NCI-H2196 treated with DMSO at 0.1 percent for 48 hours (cell line): ENCODE measurements around the gene ARID1B.
"Not testable (repeated sequence)": the region's sequence is repeated elsewhere in the genome, so short reads cannot be mapped to it uniquely, and the experiment has no call there.

Experiments
- DNase-seq: peaks from one replicate; lab custom pipeline; 2025; ENCODE audit not compliant: unreplicated experiment; lab: John Stamatoyannopoulos, UW

ARID1B gene

DNA sequence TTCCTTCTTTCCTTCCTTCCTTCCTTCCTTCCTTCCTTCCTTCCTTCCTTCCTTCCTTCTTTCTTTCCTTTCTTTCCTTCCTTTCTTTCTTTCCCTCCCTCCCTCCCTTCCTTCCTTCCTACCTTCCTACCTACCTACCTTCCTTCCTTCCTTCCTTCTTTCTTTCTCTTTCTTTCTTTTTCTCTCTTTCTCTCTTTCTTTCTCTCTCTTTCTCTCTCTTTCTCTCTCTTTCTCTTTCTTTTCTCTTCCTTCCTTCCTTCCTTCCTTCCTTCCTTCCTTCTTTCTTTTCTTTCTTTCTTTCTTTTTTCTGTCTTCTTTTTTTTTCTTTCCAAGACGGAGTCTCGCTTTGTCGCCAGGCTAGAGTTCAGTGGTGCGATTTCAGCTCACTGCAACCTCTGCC lies 262.5 kb downstream of the ARID1B start:
- not testable (repeated sequence) for DNase-seq

DNA sequence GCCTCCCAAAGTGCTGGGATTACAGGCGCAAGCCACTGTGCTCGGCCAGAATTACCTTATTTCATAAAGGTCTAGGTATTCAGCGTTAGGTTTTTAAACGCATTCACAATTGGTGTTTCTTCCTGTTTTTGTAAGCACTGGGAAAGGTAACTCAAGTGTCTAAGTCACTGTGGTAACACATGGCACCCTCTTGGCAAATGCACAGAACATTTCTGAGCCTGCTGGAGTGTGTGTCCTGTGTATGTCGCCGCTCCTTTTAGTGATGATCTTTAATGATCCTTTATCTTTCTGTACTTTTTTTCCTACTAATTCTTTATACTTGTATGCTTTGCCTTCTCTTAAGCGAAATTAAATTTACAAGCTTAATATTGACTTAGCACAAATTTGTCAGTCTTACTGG lies 263.0 kb downstream of the ARID1B start:
- no peak for DNase-seq

DNA sequence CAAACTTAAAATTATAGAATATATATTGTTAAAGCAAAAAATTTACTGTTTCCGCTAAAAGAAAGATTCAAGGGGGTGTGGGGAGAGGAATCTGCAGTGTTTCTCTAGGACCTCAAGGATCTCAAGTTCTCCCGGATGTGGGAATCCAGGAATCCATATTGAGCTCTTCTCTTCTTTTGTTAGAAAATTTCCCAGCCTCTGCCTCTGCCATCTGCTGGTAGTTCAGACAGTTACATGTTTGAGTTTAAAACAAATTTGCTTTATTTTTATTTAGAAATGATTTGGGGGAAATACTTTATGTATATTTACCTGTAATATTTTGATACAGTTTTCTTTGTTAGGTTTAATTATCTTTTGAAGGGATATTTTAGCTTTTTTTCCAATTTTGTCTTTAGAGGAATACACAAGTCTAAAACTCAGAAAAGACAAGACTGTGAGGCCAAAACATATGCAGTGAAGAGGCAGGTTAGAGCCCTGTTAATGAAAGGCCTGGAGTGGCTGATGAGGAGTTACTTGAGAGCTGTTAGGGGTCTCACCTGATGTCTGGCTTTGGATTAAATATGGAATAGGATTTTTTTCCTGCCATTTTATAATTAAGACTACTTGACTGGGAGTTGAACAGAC lies 268.8 kb downstream of the ARID1B start:
- no peak for DNase-seq

GRCh38 chr6:157046776-157047175 lies 269.6 kb downstream of the ARID1B start:
- DNase-seq: no peak

- DNase-seq: no peak
Observed at GRCh38 chr6:157047328-157047727, 270.1 kb downstream of the ARID1B start.

- DNase-seq: no peak
Observed at GRCh38 chr6:157047951-157048350, 270.8 kb downstream of the ARID1B start.

DNA sequence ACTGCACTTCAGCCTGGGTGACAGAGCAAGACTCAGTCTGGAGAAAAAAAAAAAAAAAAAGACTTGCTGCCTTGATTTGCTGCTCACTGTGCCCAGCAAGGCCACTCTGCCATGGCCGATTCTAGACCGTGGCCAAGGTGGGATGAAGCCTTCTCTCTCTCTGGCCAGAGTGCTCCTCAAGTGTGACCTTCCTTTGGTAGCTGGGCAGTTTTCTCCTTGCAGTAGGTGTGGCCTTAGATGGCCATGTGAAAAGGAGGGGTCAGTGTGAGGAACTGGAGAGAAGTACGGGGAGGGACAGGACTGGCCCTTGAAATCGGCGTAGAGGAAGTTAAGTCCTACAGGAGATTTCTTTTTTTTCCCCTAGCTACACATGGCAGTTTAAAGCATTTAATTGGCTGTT lies 272.0 kb downstream of the ARID1B start:
- no peak for DNase-seq

GRCh38 chr6:157050537-157051265 lies 273.5 kb downstream of the ARID1B start:
- DNase-seq: no peak

DNA sequence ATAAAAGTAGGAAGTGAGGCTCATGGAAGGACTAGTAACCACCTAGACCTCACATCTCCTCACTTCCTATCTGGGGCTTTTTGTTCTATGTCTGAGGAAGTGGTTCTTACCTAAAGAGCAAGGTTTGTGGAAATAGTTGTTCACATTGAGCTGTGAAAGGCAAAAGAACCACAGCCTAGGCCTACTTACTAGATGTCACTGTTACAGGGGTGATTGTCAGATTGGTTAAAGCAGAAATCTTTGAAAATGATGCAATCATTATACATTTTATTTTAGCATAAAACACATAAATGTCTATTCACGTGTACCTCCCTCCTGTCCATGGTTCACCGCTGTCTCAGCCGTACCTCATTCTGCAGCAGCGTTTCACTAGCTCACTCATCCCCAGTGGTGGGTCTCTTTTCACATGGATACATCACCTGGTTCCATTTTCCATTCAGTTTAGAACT lies 277.4 kb downstream of the ARID1B start:
- DNase-seq: no peak

GRCh38 chr6:157055863-157056262 lies 278.7 kb downstream of the ARID1B start:
- no peak for DNase-seq

GRCh38 chr6:157056275-157056674 lies 279.1 kb downstream of the ARID1B start:
- no peak for DNase-seq

DNA sequence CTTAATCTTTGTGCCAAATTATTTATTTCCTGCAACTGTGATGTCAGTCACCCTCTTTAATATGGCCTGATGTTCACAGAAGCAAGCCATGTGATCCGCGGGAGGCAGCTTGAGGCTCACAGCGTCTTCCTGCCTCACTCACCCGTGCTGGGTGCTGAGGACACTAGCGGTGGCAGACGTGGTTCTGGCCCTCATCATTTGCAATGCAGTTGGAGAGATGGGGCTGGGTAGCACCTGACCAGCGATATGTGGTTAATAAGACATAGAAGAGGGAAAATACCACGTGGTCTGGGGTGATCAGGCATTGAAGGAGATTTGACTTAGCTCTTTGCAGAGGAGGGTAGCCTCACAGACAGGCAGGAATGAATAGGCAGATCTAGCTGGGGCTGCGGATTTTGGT lies 281.4 kb downstream of the ARID1B start:
- no peak for DNase-seq

GRCh38 chr6:157059781-157060180 lies 282.6 kb downstream of the ARID1B start:
- no peak for DNase-seq

- no peak for DNase-seq
Observed at GRCh38 chr6:157060440-157060952, 283.3 kb downstream of the ARID1B start.

- no peak for DNase-seq
Observed at GRCh38 chr6:157061770-157062594, 284.8 kb downstream of the ARID1B start.

GRCh38 chr6:157063176-157063905 lies 286.2 kb downstream of the ARID1B start:
- no peak for DNase-seq

DNA sequence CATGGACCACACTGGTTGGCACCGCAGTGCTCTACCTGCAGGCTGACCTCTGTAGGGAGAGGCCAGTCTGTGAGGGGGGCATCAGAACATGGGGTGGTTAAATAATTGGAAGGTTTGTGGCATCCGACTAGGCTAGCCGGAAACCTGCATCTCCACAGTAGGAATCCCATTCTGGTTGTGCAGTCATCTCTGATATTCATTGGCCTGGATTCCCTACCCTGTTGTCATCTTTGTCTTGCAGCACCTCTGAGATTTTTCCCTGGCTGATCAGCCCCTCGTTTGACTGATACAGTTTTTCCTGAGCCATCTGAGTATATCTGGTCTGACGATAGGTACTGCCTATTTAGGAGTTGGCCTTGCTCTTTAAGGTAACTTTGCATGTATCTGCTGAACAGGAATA lies 286.7 kb downstream of the ARID1B start:
- no peak for DNase-seq

DNA sequence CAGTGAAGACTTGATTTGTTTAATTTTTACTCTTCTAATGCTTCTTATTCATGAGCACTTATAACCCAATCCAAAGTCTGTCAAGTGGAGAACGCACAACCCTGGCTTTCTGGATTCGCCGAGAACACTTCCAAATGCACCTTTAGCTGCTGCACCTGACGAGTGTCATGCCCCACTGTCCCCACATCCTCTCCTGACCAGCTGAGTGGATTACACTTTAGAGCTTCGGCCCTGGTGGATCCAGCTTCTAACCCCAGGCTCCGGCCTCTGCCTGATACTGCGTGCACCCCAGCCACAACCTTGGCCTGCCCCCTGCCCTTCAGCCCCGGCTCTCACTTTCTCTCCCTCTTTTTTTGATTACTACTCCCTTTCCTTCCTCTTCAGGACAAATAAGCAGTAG lies 287.3 kb downstream of the ARID1B start:
- no peak for DNase-seq

- no peak for DNase-seq
Observed at GRCh38 chr6:157065366-157065765, 288.2 kb downstream of the ARID1B start.

DNA sequence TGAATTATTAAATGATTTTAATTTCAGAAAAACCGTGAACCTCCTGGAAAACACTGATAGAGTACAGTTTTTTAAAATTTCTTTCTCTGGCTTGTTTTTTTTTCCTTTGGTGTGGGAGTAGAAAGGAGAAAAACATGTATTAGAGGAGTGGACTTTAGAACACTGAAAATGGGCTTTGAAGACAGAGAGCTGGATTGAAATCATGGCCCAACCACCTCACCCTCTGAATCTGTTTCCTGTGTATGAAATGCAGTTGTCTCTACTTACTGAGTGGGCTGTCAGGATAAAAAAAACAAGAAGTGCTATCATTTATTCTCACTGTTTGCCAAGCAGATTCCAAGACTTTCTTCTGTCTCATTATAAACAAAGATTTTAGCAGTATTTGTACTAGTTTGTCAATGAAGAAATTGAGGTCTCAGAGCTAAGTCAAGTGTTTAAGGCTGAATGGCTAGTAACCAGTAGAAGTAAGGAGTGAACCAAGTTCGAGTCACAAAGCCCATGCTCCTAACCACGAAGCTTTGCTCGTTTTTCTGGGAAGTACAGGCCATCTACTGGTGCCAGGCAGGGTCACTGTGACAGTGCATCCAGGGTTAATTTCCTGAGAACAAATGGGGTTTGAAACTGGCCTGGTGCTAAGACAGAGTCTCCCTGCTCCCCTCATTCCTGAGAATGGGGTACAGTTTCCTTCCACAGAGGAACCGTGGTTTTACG lies 289.8 kb downstream of the ARID1B start:
- no peak for DNase-seq
